GM15510 (cell line): Measurements from ENCODE around the gene TMF1.

Source experiments
- POLR2A ChIP-seq: IDR thresholded peaks from 3 replicates; pipeline ENCODE4 v1.6.1; 2011; ENCODE audit warnings: borderline replicate concordance; ENCODE audit not compliant: insufficient read length; ENCODE audit errors: extremely low read depth

The TMF1 gene

GRCh38 chr3:69051756-69052471, at the start of gene TMF1:
TSS of gene TMF1 (minus strand) at chr3:69052333. CDS start at chr3:69052086, 247 bp downstream.
- TF ChIP-seq POLR2A, result peak; percentile 66

GRCh38 chr3:69099576-69099975, 47.4 kb upstream of the TMF1 start:
- TF ChIP-seq POLR2A, result no peak

GRCh38 chr3:69097407-69098086, 45.4 kb upstream of the TMF1 start:
- no peak for TF ChIP-seq POLR2A

- no peak for TF ChIP-seq POLR2A
These were observed 44.2 kb upstream of the TMF1 start for GRCh38 chr3:69096299-69096698.

GRCh38 chr3:69095636-69096035, 43.5 kb upstream of the TMF1 start:
- no peak for TF ChIP-seq POLR2A

- TF ChIP-seq POLR2A, result no peak
These were observed 42.5 kb upstream of the TMF1 start for GRCh38 chr3:69094467-69095205.

- no peak for TF ChIP-seq POLR2A
These were observed 39.9 kb upstream of the TMF1 start for GRCh38 chr3:69092030-69092516.

GRCh38 chr3:69091389-69092029, 39.4 kb upstream of the TMF1 start:
- TF ChIP-seq POLR2A, result no peak

- no peak for TF ChIP-seq POLR2A
These were observed 37.9 kb upstream of the TMF1 start for GRCh38 chr3:69090021-69090420.

GRCh38 chr3:69088063-69088462, 35.9 kb upstream of the TMF1 start:
- no peak for TF ChIP-seq POLR2A

- TF ChIP-seq POLR2A, result no peak
These were observed 35.1 kb upstream of the TMF1 start for GRCh38 chr3:69087030-69087791.

- no peak for TF ChIP-seq POLR2A
These were observed 33.9 kb upstream of the TMF1 start for GRCh38 chr3:69085833-69086722.

- TF ChIP-seq POLR2A, result no peak
These were observed 33.2 kb upstream of the TMF1 start for GRCh38 chr3:69085168-69085832.
